Neural cell (in vitro differentiated cells): ENCODE results near the gene PIP4K2A.

Experiments
- EP300 ChIP-seq: fragments of 450-650 bp; conservative IDR thresholded peaks from 2 replicates; pipeline ENCODE4 v1.6.1; 2014; ENCODE audit warnings: antibody characterized with exemption, mild to moderate bottlenecking, moderate library complexity; ENCODE audit not compliant: poor library complexity, severe bottlenecking
- EZH2 ChIP-seq: fragments of 200-600, 300-800 bp; shearing (Covaris generic), sonication (generic); IDR thresholded peaks from 2 replicates; pipeline ENCODE4 v1.6.1; 2014; ENCODE audit warnings: antibody characterized with exemption, low read length, borderline replicate concordance, mild to moderate bottlenecking; ENCODE audit not compliant: insufficient read depth, poor library complexity, severe bottlenecking
- POLR2AphosphoS5 ChIP-seq: IDR thresholded peaks from 2 replicates; pipeline ENCODE4 v1.6.1; 2012
- RAD21 ChIP-seq: fragments of 450-650 bp; conservative IDR thresholded peaks from 2 replicates; pipeline ENCODE4 v1.6.1; 2014; ENCODE audit warnings: antibody characterized with exemption, mild to moderate bottlenecking, moderate library complexity
- TAF1 ChIP-seq: IDR thresholded peaks from 2 replicates; pipeline ENCODE4 v1.6.1; 2012; ENCODE audit warnings: low read depth
- TF ChIP-seq, protein P1 (sequence below): fragments of 450-650 bp; IDR thresholded peaks from 2 replicates; pipeline ENCODE4 v1.5.1; 2014; ENCODE audit warnings: antibody characterized with exemption, mild to moderate bottlenecking, moderate library complexity; ENCODE audit not compliant: poor library complexity, severe bottlenecking

DNA sequence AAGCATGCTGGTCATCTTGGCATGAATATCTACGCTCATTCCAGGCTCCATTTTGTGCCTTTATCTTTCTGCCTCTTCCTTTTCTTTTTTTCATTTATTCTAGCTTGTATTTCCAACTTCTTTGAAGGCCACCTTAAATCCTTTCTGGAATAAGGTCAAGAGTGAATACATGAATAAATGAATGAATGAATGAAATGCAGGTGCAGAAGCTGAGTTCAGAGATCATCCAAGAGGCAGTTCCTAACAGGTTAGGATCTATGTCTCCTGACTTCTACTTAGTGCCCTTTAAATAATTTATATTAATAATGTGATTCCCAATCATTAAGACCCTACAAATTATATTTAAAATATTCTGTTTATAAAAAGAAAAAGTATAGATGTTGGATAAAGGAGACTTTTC lies 125.9 kb downstream of the PIP4K2A start:
- TF ChIP-seq, protein P1, sequence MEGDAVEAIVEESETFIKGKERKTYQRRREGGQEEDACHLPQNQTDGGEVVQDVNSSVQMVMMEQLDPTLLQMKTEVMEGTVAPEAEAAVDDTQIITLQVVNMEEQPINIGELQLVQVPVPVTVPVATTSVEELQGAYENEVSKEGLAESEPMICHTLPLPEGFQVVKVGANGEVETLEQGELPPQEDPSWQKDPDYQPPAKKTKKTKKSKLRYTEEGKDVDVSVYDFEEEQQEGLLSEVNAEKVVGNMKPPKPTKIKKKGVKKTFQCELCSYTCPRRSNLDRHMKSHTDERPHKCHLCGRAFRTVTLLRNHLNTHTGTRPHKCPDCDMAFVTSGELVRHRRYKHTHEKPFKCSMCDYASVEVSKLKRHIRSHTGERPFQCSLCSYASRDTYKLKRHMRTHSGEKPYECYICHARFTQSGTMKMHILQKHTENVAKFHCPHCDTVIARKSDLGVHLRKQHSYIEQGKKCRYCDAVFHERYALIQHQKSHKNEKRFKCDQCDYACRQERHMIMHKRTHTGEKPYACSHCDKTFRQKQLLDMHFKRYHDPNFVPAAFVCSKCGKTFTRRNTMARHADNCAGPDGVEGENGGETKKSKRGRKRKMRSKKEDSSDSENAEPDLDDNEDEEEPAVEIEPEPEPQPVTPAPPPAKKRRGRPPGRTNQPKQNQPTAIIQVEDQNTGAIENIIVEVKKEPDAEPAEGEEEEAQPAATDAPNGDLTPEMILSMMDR: no peak
- TF ChIP-seq EP300 (no peak), POLR2AphosphoS5 (no peak), EZH2 (no peak), TAF1 (no peak), RAD21 (no peak)
